Activated T-cell treated with anti-CD3 and anti-CD28 coated beads for 4 hours (primary cell): Measurements from ENCODE around the gene CD96.
"Not testable (repeated sequence)": the region's sequence is repeated elsewhere in the genome, so short reads cannot be mapped to it uniquely, and the experiment has no call there.

Source experiments
- DNase-seq: peaks from one replicate; pipeline ENCODE4 v3.0.0-alpha.2; 2020

The CD96 gene

DNA sequence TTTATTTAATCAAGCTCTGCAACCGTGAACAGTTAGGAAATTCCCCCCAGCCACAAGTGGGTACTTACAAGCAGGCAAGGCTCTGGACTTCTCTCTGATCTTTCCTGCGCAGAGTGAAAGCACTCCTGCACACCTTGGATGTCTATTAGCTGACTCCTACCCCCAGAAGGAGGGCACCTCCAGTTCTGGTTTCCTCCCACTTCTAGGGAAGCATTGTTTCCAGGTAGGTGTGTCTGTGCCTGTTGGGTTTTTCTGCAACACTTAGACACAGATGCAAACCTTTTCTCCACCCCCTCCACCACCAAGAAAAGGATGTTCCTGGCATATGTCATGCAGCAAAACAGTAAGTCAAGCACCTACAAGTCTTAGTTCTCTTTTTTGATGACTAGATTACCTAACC lies 53.2 kb downstream of the CD96 start, which contains the start of gene ZBED2:
Gene ZBED2 (minus strand): TSS at position 115 of the 400 bp plus-strand sequence. CDS start 1,145 bp downstream, outside the sequence.
- no peak for DNase-seq

DNA sequence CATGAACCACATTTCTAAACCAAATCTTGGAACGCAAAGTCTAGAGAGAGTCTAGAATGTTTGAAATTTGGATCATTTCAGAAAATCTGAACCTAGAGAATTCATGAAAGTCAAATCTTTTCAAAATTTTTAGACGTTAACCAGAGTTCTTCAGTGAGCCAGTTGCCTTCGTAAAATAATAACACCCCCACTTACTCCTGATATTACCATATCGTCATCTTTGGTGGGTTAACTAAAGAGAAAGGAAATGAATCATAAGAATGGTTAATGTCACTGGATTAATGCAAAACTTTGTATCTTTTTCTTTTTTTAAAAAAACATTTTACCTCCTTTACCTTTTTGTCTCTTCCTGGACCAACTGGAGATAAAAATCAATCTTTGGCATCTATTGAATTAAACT lies 54.3 kb downstream of the CD96 start:
- no peak for DNase-seq

DNA sequence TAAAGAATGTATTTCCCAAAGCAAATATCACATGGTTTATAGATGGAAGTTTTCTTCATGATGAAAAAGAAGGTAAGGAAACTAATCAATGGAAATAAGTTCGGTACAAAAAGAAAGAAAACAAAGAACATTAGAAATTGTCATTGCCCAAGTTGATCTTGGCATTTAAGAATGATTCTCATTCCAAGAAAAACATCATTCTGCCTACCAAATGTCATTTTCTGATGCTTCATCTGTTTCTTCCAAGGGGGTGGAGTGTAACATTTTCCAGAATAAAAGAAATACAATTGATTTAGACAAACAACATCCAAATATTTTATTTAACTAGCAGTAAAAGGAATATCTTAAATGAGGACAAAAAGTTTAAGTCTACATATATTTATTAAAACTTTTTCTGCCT lies 56.1 kb downstream of the CD96 start:
- no peak for DNase-seq

DNA sequence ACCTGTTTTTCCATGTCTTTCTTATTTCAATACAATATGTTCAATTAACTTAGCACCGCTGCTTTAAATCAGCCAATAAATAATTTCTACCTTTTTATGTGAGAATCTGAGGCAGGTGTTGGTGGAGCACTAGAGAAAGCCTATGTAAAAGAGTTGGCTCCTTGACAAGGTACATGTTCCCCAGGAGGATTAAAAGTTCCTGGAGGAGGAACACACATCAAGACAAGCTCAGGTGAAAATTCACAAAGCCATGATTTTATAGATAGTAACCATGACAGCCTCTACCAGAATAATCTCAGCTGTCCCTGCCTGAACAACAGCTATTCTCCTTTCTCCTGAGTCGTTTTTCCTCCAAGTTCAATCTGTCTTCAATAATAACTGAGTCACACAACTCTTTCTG lies 56.6 kb downstream of the CD96 start:
- DNase-seq, result no peak

DNA sequence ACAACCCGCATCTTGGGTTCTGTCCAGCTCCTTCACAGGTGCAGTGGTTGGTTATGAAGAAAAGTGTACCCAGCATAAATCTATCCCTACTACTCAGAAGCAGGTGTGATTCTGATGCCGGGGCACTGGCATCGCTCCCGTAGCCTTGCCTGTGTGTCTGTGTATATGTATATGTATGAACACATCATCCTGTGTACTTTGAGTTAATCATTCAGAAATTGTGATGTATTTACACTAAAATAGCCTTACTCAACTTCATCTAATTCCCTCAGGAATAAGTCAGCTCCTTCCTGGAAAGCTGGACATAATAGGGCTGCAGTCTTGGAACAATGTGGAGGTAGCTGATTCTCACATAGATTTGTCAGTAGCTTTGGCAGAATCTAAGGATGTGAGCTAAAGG lies 59.8 kb downstream of the CD96 start:
- DNase-seq, result no peak

DNA sequence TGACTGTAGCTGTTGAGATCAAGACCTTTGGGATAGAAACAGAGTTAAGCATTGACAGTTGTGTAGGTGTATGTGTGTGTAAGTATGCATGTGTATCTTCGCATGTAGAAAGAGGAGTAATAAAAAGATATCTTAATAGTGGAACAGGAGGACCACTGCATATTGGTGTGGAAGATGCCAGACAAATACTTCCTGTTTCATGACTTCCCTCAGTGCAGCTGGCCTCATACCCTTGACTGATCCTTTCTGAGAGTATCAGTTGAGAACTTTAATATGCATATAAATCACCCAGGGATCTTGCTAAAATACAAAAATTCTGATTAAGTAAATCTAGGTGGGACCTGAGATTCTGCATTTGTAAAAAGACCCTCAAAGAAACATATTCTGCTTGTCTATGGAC lies 61.7 kb downstream of the CD96 start:
- DNase-seq, result no peak

DNA sequence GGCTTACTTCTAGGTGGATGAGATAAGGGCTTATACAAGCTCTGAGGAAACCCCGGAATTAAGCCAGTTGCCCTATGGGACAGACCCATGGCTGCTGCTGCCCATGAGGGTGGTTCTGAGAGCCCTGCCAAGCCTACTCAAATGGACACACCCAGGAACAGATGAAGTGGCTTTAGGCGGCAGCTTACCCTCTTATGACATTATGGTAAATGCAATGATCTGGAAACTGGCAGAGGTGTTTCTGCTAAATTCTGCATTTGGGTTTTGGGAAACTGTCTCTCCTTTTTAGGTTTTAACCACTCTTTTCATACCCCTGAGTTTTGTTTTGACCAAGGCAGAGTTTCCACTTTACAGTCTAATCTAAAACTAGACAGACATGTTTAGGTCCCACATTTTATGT lies 62.1 kb downstream of the CD96 start:
- DNase-seq, result no peak

DNA sequence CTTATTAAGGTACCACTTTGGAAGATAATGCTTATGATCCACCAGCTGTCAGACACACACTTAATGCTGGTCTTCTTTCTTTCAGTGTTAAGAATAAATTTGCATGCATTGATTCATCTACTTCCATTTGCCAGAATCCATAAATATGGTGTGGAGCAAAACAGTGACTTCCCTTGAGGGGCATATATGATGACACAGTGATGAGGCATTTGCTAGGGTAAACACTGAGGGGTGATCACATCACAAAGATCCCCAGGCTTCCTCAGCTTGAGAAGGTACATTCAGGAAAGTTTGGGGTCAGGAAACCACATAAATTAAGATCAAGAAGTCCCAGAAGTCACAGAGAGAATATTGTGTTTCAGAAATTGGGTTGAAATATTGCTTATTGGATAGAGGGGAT lies 63.0 kb downstream of the CD96 start:
- DNase-seq, result no peak

DNA sequence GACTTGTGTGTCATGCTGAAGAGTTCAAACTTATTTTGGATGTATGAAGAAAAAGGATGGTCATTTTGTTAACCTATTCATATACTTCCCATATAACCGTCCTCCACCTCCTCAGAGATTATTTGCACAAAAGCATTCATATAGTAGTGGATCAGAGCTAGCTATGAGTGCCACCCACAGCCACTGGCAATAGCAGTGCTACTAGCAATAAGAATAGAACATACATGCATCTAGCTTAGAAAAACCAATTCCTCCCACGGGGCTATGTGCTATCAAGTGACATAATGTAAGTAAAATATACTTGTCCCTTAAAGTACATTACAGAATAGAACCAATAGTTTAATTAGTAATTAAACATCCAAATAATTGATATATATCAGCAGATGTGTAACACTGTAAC lies 63.5 kb downstream of the CD96 start:
- DNase-seq, result no peak

DNA sequence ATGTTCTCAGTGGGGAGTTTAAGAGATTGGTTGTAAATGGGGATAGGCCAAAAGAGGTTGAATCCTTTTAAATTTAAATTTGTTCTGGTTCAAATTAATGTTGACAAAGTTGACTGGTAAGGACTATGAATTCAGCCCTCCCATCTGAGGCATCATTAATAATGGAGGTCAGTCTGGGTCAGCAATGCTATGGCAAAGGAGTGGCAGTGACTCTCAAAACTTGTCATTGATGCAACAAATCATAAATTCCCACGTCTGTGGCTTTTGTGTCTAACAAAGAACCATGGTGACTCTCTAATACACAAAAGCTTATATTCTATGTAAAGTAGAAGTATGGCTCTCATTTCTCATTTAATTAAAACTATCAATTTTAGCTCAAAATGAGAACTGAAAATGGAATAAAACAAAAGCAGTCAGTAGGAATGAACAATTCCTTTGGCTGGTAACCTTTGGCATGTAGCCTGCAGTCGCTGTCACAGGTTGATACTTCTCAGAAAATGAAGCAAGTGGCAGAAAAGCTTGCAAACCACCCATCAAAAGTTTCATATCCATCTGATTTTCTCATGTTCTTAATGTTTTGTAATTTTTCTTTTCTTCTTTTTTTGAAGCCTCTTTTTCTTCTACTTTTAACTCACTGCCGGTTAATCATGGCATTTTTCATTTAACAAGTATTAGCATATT lies 65.4 kb downstream of the CD96 start:
- no peak for DNase-seq

DNA sequence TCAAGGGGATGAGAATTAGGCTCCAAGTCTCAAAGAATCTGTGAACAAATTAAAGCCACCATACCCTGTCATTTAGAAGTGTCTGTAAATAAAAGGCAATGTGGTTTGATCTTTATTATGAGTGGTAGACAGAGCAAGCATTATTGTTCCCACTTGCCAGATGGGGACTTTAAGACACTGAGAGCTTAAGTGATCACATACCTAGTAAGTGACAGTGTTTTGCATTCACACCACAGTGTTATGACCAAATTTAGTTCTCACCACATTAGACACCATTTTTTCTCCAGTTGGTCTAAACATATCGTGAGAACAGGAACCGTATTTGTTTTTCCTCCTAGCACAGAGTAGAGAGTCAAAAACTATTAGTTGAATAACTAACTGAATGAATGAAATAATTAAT lies 66.4 kb downstream of the CD96 start:
- no peak for DNase-seq

DNA sequence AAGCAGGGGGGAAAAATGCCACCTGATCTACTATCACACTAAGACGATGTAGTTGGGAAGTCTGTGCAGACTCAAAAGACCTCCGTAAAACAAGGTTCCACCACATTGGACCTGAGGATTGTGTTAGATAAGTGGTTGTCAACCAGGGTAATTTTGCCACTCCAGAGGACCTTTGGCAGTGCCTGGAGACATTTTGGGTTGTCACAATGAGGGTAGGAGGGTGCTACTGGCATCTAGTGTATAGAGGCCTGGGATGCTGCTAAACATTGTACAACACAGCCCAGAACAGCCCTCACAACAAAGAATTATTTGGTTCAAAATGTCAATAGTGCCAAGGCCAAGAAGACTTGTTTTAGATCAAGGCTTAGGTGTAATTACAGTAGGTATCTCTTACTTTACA lies 67.7 kb downstream of the CD96 start:
- DNase-seq, result no peak

DNA sequence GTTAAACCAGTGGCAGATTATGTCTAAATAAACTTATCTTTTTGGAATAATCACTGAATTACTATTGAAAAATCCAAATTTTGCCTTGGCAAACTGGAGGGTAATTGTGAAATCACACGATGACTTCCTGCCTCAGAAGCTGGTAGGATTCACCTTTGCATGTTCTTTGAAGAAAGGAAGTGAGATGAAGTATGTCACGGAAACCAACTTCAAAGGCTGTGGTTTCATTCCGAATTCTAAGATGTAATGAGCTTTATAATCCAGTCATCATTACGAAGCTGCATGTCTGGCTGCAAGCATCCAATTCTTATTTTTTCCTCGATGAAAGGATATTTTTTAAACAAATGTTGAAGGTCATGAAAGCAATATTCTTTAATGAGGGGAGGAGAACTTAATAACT lies 68.2 kb downstream of the CD96 start:
- peak; percentile 46 for DNase-seq

DNA sequence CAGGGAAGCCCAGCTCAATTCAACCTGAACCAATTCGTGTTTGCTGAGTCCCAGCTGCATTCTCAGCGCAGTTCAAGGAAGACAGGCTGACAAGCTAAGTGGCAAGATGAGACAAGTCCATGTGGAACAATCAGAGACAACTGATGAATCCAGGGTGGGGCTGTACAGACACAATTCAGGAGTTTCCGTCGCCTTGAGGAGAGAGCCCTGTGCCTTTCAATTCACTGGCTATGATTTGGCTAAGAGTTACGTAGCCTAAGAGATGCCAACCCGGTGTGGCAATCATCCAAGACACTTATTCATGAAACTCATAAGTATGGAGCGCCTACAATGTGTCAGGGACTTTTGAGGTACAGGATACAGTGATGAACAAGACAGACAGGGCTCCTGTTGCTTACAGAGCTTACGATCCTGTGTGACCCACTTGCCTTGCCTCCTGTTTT lies 68.6 kb downstream of the CD96 start:
- DNase-seq, result no peak

DNA sequence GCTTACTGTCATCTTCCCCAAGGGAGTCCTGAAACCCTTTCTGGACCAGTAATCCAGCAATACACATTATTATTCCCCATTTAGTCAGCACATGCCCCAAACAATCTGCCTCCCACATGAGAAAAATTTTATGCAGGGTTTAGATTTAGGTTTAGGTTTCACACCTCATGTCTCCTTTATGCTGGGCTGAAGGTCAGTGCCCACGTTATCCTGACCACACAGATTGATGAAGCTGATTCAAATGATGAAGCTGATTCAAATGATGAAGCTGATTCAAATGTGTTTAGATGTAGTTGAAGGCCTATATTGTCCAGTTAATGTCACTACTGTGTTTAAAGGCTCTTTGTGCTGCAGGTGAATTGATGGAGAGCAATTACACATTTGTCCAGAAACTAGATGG lies 71.3 kb downstream of the CD96 start:
- DNase-seq, result no peak

DNA sequence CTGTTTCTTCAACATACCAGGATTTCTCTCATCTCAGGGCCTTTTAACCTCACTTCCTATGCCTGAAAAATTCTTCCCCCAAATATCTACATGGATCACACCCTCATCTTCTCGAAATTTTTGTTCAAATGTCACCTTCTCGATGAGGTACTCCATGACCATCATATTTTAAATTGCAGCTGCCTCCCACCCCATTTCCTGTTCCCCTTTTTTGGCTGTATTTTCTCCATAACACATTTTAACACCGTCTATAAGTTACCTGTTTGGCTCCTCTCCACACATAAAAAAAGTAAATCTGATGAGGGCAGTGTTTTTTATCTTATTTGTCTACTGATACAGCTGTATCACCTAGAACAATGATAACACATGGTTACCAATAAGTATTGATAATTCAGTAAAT lies 73.9 kb downstream of the CD96 start:
- DNase-seq, result no peak

DNA sequence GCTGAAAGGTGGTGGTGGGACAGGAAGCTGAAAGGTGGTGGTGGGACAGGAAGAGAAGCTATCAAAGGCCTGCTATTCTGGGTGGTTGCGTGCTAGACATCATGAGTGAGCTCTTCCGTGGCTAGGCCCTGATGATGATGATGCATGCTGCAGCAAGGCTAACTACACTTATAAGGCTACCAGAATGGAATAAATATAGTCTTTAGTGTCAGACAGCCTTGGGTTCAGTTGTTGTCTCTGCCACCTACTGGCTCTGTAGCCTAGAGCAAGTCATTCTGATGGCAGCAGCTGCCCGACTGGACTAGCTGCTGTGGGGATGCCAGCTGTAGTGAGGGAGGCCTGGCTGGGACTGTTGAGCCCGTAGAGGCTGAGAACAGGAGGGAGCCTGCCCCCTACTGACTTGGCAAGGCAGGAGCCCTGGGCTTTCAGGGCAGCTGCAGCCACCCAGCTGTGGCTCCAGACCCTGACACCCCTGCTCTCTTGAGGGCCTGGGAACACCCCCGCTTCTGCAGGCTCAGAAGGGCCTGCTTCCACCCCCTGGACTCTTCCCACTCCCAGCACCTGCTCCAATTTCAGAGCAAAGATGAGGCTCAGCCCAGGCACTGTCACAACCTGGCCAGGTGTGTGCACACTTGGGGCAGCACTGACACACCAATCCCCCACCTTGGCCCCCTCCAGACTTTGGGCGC lies 74.6 kb downstream of the CD96 start:
- DNase-seq, result peak; percentile 34

DNA sequence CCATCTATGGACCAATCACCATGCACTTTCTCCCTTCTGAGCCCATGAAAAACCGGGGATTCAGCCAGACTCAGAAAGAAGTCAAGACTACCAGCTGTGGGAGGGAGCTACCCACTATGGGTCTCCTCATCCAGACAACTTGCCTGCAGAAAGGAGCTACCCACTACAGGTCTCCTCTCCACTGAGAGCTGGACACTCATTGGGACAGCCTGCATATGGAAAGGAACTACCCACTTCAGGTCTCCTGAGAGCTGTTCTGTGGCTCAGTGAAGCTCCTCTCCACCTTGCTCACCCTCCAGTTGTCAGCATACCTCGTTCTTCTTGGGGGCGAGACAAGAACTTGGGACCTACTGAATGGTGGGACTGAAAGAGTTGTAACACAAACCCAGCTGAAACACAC lies 75.4 kb downstream of the CD96 start:
- DNase-seq, result no peak

DNA sequence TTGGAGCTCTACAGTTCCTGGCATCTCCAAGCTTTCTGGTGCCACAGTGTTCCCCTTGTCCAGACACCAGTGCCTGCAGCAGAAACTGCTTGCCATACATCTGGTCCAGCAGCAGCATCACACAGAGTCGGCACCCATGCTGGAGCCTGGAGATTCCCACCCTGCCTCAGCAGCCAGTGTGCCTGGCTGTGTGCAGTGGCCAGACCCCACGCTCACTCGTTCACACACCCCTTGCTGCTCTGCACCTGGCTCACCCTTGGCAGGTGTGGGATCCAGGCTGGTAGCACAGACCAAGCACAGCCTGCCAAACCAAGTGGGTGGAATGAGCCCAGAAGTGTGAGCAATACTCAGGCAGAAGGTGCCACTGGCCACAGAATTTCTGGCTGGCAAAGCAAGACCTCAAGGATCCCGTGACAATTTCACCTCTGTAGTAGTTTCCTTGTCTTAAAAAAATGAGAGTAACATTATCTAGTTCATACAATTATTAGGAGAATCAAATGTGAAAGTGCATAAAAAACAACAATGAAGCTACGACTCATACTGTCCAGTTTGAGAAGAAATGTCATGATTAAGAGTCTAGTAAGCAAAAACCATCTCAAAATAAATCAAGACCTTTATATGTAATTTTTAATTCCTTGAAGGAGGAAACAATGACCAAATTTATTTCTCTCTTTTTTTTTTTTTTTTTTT lies 76.1 kb downstream of the CD96 start:
- no peak for DNase-seq

DNA sequence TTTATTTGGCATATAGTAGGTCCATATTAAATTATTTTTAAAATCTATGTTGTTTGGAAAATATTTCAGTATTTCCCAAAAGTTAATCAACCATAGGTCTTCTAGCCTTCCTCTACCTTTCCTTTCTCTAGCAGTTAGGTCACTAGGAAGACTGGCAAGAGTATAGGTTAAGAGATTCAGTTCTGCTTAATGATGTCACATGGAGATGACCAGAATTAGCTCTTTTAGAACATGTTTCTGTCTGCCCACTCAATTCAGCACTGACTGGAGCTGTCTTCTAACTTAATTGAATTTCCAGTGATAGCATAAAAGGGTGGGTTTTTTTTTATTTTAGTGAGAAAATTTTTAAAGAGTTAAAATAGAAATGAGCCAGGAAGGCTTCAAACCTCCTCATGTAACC lies 76.9 kb downstream of the CD96 start:
- no peak for DNase-seq

DNA sequence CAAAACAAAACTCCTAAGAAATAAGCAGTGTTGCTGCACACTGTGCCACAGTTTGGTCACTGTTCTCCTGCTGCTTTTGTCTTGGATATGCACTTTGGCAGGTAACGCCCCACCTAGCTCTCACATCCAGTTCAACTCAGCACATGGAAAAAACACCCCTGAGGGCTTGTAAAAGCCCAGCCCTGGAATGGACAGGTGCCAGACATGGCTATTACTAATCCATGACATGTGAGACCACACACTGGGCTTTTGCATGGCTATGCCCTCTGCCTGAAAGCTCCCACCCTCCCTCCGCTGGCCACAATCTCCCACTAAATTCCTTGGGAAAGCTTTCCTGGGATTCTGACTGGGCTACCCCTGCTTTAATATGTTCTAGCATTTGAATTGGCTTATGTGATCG lies 77.8 kb downstream of the CD96 start:
- no peak for DNase-seq

DNA sequence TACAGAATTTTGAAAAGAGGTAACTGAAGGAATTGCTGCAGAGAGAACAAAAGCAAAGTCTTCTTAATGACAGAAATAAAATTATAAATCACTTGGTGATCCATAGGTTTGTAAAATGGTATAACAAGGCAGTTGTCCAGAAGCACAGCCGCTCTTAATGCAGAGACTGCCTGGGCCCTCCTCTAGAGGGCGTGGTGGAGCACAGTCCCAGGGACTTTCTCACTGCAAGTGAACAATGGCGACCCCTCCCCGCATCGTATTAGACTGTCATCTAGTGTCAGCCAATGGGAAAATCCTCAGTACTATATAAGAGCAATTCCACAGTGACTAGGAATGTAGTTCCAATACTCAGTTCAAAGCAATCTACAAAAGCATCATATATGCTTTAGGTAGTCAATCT lies 79.5 kb downstream of the CD96 start:
- DNase-seq, result no peak

DNA sequence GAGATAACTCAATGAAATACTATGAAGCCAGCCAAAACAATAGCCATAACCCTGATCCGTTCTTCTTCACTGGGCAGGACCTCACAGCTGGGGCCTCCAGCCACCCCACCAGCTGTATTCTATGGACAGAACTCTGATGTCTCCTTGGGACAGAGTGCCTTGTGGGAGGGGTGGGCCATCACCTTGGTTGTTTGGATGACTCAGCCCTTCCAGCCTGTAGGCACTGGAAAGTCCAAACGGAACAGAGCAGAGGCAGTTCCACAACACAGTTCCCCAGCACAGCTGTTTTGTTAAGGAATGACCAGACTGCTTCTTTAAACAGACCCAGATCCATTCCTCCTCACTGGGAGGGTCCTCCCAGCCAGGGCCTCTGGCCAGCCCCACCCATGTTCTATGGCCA lies 85.1 kb downstream of the CD96 start:
- no peak for DNase-seq

DNA sequence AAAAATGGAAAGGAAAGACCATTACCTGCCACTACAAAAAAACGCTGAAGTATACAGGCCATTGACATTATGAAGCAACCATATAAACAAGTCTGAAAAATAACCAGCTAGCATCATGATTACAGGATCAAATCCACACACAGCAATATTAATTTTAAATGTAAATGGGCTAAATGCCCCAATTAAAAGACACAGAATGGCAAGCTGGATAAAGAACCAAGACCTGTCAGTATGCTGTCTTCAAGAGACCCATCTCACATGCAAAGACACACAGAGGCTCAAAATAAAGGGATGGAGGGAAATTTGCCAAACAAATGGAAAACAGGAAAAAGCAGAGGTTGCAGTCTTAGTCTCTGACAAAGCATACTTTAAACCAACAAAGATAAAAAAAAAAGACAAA lies 87.0 kb downstream of the CD96 start:
- DNase-seq, result not testable (repeated sequence)
